HG02973 (cell line): ENCODE results near the gene STK25.
"Not testable (repeated sequence)": the region's sequence is repeated elsewhere in the genome, so short reads cannot be mapped to it uniquely, and the experiment has no call there.

Experiments
- ATAC-seq: cut with Tn5 transposase; IDR thresholded peaks from one replicate; pipeline ENCODE4 v1.9.1; 2021; ENCODE audit warnings: moderate library complexity; ENCODE audit not compliant: unreplicated experiment

Gene STK25

GRCh38 chr2:241540401-241540770 is 32.0 kb upstream of the STK25 start:
- no peak for ATAC-seq

- no peak for ATAC-seq
Measured at GRCh38 chr2:241539616-241540374, 31.4 kb upstream of the STK25 start.

DNA sequence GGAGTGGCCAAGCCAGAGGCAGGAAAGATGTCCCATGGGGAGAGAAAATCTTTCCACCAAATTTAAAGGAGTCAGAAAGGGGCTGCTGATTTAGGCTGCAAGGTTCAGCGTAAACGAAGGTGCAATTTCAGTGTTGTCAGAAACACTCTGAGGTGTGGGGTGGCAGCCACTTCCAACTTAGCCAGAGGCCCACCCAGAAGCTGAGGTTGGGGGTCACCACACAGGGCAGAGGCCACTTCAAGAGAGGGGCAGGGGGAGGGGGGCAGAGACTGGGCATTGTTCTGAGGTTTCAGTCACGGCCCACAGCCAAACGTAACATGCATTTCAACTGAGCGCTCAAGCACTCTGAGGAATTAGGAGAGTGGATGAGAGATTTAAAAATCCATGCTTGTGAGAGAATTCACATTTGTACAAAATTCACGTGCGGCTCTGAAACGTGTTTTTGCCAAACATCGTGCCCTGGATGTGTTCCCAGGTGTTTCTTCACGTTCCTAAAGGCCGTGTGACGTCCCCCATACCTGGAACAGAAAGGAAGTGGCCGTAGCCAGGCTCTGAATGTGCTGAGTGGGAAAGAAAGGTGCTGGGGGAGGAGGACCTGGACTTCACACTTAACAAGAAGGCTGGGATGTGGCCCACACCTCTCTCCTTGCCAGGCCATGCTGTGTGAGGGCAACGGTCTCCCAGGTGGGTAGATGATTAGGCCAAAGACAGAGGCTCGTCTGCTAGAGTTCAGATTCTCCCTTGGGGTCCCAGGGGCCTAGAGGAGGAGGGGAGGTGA is 30.6 kb upstream of the STK25 start:
- ATAC-seq = no peak

DNA sequence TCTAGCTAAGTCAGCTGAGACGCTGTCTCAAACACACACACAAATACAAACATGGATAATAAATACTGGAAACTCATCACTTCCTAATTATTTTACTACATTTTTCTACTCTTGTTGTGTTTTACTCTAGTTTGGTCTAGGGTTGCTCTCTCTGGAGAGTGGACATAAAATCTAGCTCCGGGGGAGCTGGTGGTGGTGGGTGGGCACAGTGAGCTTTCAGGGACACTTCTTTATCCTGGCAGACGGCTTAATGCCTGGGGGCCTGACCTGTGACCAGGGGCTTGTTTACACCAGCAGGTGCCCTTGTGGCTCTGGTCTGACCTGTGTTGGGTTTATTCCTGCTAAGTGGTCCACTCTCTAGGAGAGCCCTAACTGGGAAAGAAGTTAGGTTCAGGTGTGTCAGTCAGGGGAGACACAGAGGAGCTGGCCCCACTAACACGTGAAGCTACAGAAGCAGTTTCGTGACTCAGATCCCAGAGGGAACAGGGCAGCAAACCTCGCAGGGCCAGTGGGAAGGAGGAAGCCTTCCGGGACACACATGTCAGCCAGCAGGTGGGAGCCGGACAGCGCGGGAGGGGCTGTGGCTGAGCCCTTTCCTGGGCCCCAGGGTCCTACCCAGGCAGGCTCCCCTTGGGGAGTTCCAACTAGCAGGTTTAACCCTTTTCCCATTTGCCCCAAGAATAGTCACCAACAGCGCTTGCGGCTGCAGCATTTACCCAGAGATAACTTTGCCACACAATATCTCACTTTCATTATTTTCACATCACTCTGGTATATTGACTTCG is 27.7 kb upstream of the STK25 start:
- ATAC-seq = no peak

- no peak for ATAC-seq
Measured at GRCh38 chr2:241534701-241535375, 26.5 kb upstream of the STK25 start.

DNA sequence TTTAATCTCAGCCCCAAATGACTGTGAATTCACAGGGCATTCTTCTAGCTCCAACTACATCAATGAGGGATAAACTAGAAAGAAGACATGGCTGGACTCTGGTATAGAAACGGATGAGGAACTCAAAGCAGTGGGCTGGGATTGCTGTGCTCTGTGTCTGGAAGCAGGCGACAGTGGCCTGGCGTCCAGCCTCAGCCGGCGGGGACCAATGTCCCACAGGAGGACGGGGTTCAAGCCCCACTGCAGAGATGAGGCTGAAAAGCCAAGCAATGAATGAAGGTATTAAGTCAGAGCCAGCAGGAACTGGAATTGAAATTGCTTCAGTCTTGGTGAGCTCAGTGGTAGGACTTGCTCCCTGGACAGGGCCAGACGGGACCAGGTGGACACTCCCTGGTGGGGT is 25.9 kb upstream of the STK25 start:
- no peak for ATAC-seq

DNA sequence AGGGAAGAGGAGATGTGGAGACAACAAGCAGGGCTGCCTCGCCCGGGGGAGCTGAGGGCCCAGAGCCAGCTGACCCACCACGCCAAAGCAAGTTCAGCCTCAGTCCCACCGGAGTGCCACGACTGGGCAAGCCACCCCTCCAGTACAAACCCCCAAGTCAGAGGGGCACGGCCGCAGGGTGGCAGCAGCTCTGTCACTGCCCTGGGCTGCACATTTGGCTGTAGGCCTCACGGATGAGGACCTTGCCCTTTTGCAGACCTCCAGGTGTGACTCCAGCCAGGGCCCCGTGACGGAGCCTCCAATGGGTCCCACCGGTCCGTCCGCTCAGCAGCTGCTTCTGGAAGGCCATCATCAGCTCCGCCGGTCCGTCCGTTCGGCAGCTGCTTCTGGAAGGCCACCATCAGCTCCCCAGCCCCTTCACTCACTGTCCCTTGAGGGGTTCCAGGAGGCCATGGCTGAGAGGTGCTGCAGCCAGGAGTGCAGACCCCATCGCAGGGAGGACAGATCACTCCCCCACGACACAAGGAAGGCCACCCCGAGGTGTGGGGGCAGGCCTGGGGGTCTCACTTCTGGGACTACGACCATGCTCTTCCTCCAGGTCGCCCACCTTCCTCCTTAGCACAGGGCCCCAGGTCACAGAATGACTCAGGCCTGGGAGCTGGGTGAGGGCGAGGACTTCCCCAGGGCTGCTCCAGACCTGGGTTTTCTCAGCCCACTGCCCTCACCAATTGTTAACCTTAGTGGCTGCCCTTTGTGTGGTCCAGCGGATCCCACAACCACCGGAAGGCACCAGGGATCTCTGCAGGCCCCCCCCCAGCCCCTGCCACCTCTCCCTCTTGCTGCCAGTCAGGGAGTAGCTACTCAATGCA is 24.6 kb upstream of the STK25 start:
- ATAC-seq = no peak

GRCh38 chr2:241532168-241532567 is 23.8 kb upstream of the STK25 start:
- ATAC-seq = no peak

- ATAC-seq = no peak
Measured at GRCh38 chr2:241531161-241531722, 22.9 kb upstream of the STK25 start.

- ATAC-seq = no peak
Measured at GRCh38 chr2:241530571-241530970, 22.2 kb upstream of the STK25 start.

GRCh38 chr2:241525818-241526780 is 17.7 kb upstream of the STK25 start:
- ATAC-seq = not testable (repeated sequence)

GRCh38 chr2:241522477-241522876 is 14.1 kb upstream of the STK25 start:
- ATAC-seq = no peak

- ATAC-seq = no peak
Measured at GRCh38 chr2:241519669-241520068, 11.3 kb upstream of the STK25 start.

DNA sequence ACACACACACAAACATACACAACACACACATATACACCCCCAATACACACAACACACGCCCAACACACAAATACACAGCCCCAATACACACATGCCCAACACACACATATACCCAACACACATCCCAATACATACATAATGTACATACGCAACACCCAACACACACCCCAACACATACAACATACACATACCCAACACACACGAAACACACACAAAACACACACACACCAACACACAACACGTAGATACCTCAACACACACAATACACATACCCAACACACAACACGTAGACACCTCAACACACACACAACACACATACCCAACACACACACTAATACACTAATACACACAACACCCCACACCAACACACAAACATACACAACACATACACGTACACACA is 8.9 kb upstream of the STK25 start:
- ATAC-seq = no peak

DNA sequence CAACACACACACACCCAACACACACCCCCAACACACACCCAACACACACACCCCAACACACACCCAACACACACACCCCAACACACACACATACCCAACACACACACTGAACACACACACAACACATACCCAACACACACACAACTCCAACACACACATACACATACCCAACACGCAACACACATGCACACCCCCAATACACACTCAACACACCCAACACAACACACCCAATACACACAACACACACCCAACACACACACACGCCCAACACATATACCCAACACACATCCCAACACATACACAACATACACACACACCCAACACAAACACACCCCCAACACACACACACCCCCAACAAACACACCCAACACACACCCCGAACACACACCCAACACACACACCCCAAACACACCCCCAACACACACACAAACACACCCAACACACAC is 8.2 kb upstream of the STK25 start:
- no peak for ATAC-seq

- peak; percentile 60 for ATAC-seq
Measured at GRCh38 chr2:241514986-241515737, 6.8 kb upstream of the STK25 start.

DNA sequence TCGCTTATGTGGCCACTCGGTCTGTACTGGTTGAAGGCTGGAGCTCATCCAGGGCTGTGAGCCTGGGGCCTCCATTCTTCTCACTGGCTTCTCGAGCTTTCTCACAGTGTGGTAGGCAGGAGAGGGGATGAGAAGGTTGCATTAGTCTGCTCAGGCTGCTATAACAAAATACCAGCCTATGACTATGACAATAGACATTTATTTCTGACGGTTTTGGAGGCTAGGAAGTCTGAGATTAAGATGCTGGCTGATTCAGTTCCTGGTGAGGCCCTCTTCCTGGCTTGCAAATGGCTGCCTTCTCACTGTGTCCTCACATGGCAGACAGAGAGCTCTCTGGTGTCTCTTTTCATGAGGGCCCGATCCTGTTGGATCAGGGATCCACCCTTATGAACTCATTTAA is 6.2 kb upstream of the STK25 start:
- ATAC-seq = no peak
